Stimulated activated effector memory CD8-positive, alpha-beta T cell treated with anti-CD3 and anti-CD28 coated beads, Interleukin-12 subunit alpha, Interleukin-12 subunit beta, amount 100 ng/mL, for 72 hours (primary cell): ENCODE results near the gene PP2D1.
"Not testable (repeated sequence)": the region's sequence is repeated elsewhere in the genome, so short reads cannot be mapped to it uniquely, and the experiment has no call there.

Experiments
- ATAC-seq: fragments of 150-1000 bp; cut with Tn5 transposase; 2 replicates; pipeline ENCODE4 v1.10.0; 2021
- DNase-seq, 2 donors: peaks; one replicate each; pipeline ENCODE4 v3.0.0; 2021 to 2022; ENCODE audit warnings: low spot score in 2 of 2
- H3K27ac Mint-ChIP-seq: one replicate; pipeline ENCODE4 v1.8.0; 2022; ENCODE audit warnings: mild to moderate bottlenecking, mixed read lengths
- H3K36me3 Mint-ChIP-seq: one replicate; pipeline ENCODE4 v1.8.0; 2022; ENCODE audit warnings: mild to moderate bottlenecking, mixed read lengths
- H3K4me1 Mint-ChIP-seq: one replicate; pipeline ENCODE4 v1.8.0; 2022; ENCODE audit warnings: mixed read lengths
- H3K4me3 Mint-ChIP-seq: one replicate; pipeline ENCODE4 v1.8.0; 2022; ENCODE audit warnings: mild to moderate bottlenecking, mixed read lengths
- H3K9me3 Mint-ChIP-seq: one replicate; pipeline ENCODE4 v1.8.0; 2022; ENCODE audit warnings: mixed read lengths

The PP2D1 gene

GRCh38 chr3:20046556-20046955, 34.5 kb upstream of the PP2D1 start:
- no peaks in the 10 kb centered on the region for H3K9me3 Mint-ChIP-seq
- peak overlapping the region; percentile 60 for H3K4me3 Mint-ChIP-seq
- ATAC-seq: no peak
- DNase-seq: no peak
- peak overlapping the region; percentile 87 for H3K27ac Mint-ChIP-seq
- peaks cover 84% of the 10 kb centered on the region for H3K4me1 Mint-ChIP-seq
- H3K36me3 Mint-ChIP-seq: peaks cover 55% of the 10 kb centered on the region

- H3K9me3 Mint-ChIP-seq, ATAC-seq, DNase-seq: not testable (repeated sequence)
- Mint-ChIP-seq H3K4me3 (peak overlapping the region; percentile 97), H3K36me3 (peaks cover 55% of the 10 kb centered on the region), H3K4me1 (peaks cover 72% of the 10 kb centered on the region), H3K27ac (peak overlapping the region; percentile 92)
These were observed 33.1 kb upstream of the PP2D1 start for GRCh38 chr3:20045141-20045540.

- ATAC-seq: no peak
- H3K27ac Mint-ChIP-seq: peak overlapping the region; percentile 92
- peaks cover 63% of the 10 kb centered on the region for H3K4me1 Mint-ChIP-seq
- peak overlapping the region; percentile 97 for H3K4me3 Mint-ChIP-seq
- H3K9me3 Mint-ChIP-seq: no peaks in the 10 kb centered on the region
- DNase-seq: no peak
- H3K36me3 Mint-ChIP-seq: peaks cover 59% of the 10 kb centered on the region
These were observed 31.8 kb upstream of the PP2D1 start for GRCh38 chr3:20043825-20044224.

- no peaks in the 10 kb centered on the region for H3K9me3 Mint-ChIP-seq
- ATAC-seq (no peak), DNase-seq (peak; percentile 10 to 72)
- peaks cover 63% of the 10 kb centered on the region for H3K4me1 Mint-ChIP-seq
- peak overlapping the region; percentile 97 for H3K4me3 Mint-ChIP-seq
- peak overlapping the region; percentile 92 for H3K27ac Mint-ChIP-seq
- H3K36me3 Mint-ChIP-seq: peaks cover 63% of the 10 kb centered on the region
These were observed 31.3 kb upstream of the PP2D1 start for GRCh38 chr3:20043396-20043795.

- no peak for ATAC-seq
- no peaks in the 10 kb centered on the region for H3K9me3 Mint-ChIP-seq
- H3K27ac Mint-ChIP-seq: peak overlapping the region; percentile 92
- H3K4me3 Mint-ChIP-seq: peak overlapping the region; percentile 97
- peaks cover 61% of the 10 kb centered on the region for H3K4me1 Mint-ChIP-seq
- peaks cover 56% of the 10 kb centered on the region for H3K36me3 Mint-ChIP-seq
- no peak for DNase-seq
These were observed 30.3 kb upstream of the PP2D1 start for GRCh38 chr3:20042331-20042730.

- peaks cover 57% of the 10 kb centered on the region for H3K4me1 Mint-ChIP-seq
- ATAC-seq: peak; percentile 71
- H3K4me3 Mint-ChIP-seq: peak overlapping the region; percentile 97
- peak overlapping the region; percentile 92 for H3K27ac Mint-ChIP-seq
- H3K9me3 Mint-ChIP-seq: no peaks in the 10 kb centered on the region
- peak; percentile 63 to 89 for DNase-seq
- peaks cover 53% of the 10 kb centered on the region for H3K36me3 Mint-ChIP-seq
These were observed 29.2 kb upstream of the PP2D1 start for GRCh38 chr3:20041197-20041780.

GRCh38 chr3:20040548-20041196, 28.6 kb upstream of the PP2D1 start:
- Mint-ChIP-seq H3K4me1 (peaks cover 51% of the 10 kb centered on the region), H3K9me3 (no peaks in the 10 kb centered on the region), H3K36me3 (peaks cover 53% of the 10 kb centered on the region), H3K27ac (peak overlapping the region; percentile 92), H3K4me3 (peak overlapping the region; percentile 97)
- peak; percentile 49 for ATAC-seq
- peak; percentile 62 to 85 for DNase-seq

- H3K4me3 Mint-ChIP-seq: peak within 1 kb of the TSS; percentile 97
- H3K4me1 Mint-ChIP-seq: peaks cover 52% of the 10 kb centered on the region
- peak within 1 kb of the TSS; percentile 97 for H3K27ac Mint-ChIP-seq
- DNase-seq: peak; percentile 75 to 90
- ATAC-seq: peak; percentile 78
- no peaks in the 10 kb centered on the region for H3K9me3 Mint-ChIP-seq
- H3K36me3 Mint-ChIP-seq: peaks cover 53% of the 10 kb centered on the region
These were observed 27.9 kb upstream of the PP2D1 start, which contains the start of gene KAT2B for GRCh38 chr3:20039765-20040547. Gene KAT2B (plus strand): TSS chr3:20040446. CDS start chr3:20040478, 32 bp downstream.

GRCh38 chr3:20039466-20039764, 27.4 kb upstream of the PP2D1 start:
- H3K27ac Mint-ChIP-seq: peak overlapping the region; percentile 97
- peaks cover 52% of the 10 kb centered on the region for H3K4me1 Mint-ChIP-seq
- H3K36me3 Mint-ChIP-seq: peaks cover 49% of the 10 kb centered on the region
- H3K4me3 Mint-ChIP-seq: peak overlapping the region; percentile 97
- no peaks in the 10 kb centered on the region for H3K9me3 Mint-ChIP-seq
- DNase-seq (no peak), ATAC-seq (no peak)

- no peaks in the 10 kb centered on the region for H3K9me3 Mint-ChIP-seq
- DNase-seq (no peak), ATAC-seq (no peak)
These were observed 26.8 kb upstream of the PP2D1 start for GRCh38 chr3:20038699-20039465.

GRCh38 chr3:20037255-20037996, 25.4 kb upstream of the PP2D1 start:
- H3K4me1 Mint-ChIP-seq: peaks cover 35% of the 10 kb centered on the region
- DNase-seq (no peak), ATAC-seq (no peak)
- no peaks in the 10 kb centered on the region for H3K9me3 Mint-ChIP-seq
- H3K27ac Mint-ChIP-seq: peak overlapping the region; percentile 97
- peaks cover 36% of the 10 kb centered on the region for H3K36me3 Mint-ChIP-seq
- H3K4me3 Mint-ChIP-seq: peak overlapping the region; percentile 97

More at GRCh38 chr3:20038699-20039465, 26.8 kb upstream of the PP2D1 start:
- H3K4me3 Mint-ChIP-seq: peak overlapping the region; percentile 97
- peaks cover 49% of the 10 kb centered on the region for H3K36me3 Mint-ChIP-seq
- peak overlapping the region; percentile 97 for H3K27ac Mint-ChIP-seq
- peaks cover 50% of the 10 kb centered on the region for H3K4me1 Mint-ChIP-seq

GRCh38 chr3:20035019-20035418, 23.0 kb upstream of the PP2D1 start:
- Mint-ChIP-seq H3K4me1 (peaks cover 24% of the 10 kb centered on the region), H3K27ac (no peak overlapping the region), H3K4me3 (no peak overlapping the region), H3K9me3 (no peaks in the 10 kb centered on the region), H3K36me3 (peaks cover 16% of the 10 kb centered on the region)
- no peak for DNase-seq
- ATAC-seq: no peak

- ATAC-seq, H3K4me3 Mint-ChIP-seq, H3K4me1 Mint-ChIP-seq, H3K9me3 Mint-ChIP-seq, H3K36me3 Mint-ChIP-seq, H3K27ac Mint-ChIP-seq, DNase-seq: not testable (repeated sequence)
These were observed 19.9 kb upstream of the PP2D1 start for GRCh38 chr3:20031939-20032338.

- no peak overlapping the region for H3K27ac Mint-ChIP-seq
- H3K4me1 Mint-ChIP-seq: peaks cover 5% of the 10 kb centered on the region
- H3K4me3 Mint-ChIP-seq: no peak overlapping the region
- DNase-seq (no peak), ATAC-seq (no peak)
- no peaks in the 10 kb centered on the region for H3K9me3 Mint-ChIP-seq
- no peaks in the 10 kb centered on the region for H3K36me3 Mint-ChIP-seq
These were observed 16.9 kb upstream of the PP2D1 start for GRCh38 chr3:20028905-20029331.
